SK-N-SH treated with all-trans-retinoic acid at 6 μM for 48 hours (cell line): ENCODE measurements around the gene CNTD1.

Experiments used
- ATAC-seq: fragments of 200-7000 bp; cut with Tn5 transposase; 3 replicates; pipeline ENCODE4 v1.9.1; 2020; ENCODE audit warnings: mild to moderate bottlenecking, moderate library complexity
- ARNTL ChIP-seq: fragments of 450-650 bp; formaldehyde crosslinking; IDR thresholded peaks from 2 replicates; pipeline ENCODE4 v1.5.0; 2020; ENCODE audit warnings: low read depth, mild to moderate bottlenecking, moderate library complexity, borderline replicate concordance
- BACH2 ChIP-seq: fragments of 250-450 bp; sonication (Bioruptor Pico); IDR thresholded peaks from 2 replicates; pipeline ENCODE4 v1.9.0; 2021; ENCODE audit warnings: mild to moderate bottlenecking, borderline replicate concordance
- CSDC2 ChIP-seq: fragments of 250-450 bp; sonication (Bioruptor Pico); IDR thresholded peaks from 2 replicates; pipeline ENCODE4 v1.5.0; 2020; ENCODE audit warnings: mild to moderate bottlenecking, moderate library complexity
- ESRRG ChIP-seq: fragments of 250-450 bp; sonication (Bioruptor Pico); IDR thresholded peaks from 2 replicates; pipeline ENCODE4 v1.6.1; 2021; ENCODE audit warnings: mild to moderate bottlenecking
- GLIS3 ChIP-seq: fragments of 250-450 bp; sonication (Bioruptor Pico); IDR thresholded peaks from 2 replicates; pipeline ENCODE4 v1.5.0; 2020; ENCODE audit warnings: mild to moderate bottlenecking, moderate library complexity
- ISL1 ChIP-seq: fragments of 250-450 bp; sonication (Bioruptor Pico); IDR thresholded peaks from 2 replicates; pipeline ENCODE4 v2.1.2; 2022; ENCODE audit warnings: mild to moderate bottlenecking, moderate library complexity
- OSR1 ChIP-seq: fragments of 250-450 bp; sonication (Bioruptor Pico); IDR thresholded peaks from 2 replicates; pipeline ENCODE4 v1.8.0; 2022; ENCODE audit warnings: moderate library complexity, mild to moderate bottlenecking, inconsistent platforms
- POU6F1 ChIP-seq: fragments of 250-450 bp; sonication (Bioruptor Pico); IDR thresholded peaks from 2 replicates; pipeline ENCODE4 v1.8.0; 2021; ENCODE audit warnings: low read depth, mild to moderate bottlenecking, moderate library complexity, borderline replicate concordance
- SNAI2 ChIP-seq: fragments of 250-450 bp; sonication (Bioruptor Pico); IDR thresholded peaks from 2 replicates; pipeline ENCODE4 v1.5.0; 2020; ENCODE audit warnings: mild to moderate bottlenecking, moderate library complexity
- TCF4 ChIP-seq: fragments of 250-450 bp; sonication (Bioruptor Pico); IDR thresholded peaks from 2 replicates; pipeline ENCODE4 v1.8.0; 2021; ENCODE audit warnings: mild to moderate bottlenecking, moderate library complexity, borderline replicate concordance
- ZC3H10 ChIP-seq: fragments of 250-450 bp; sonication (Bioruptor Pico); IDR thresholded peaks from 2 replicates; pipeline ENCODE4 v1.5.1; 2021; ENCODE audit warnings: mild to moderate bottlenecking, moderate library complexity
- ZFP3 ChIP-seq: fragments of 250-450 bp; sonication (Bioruptor Pico); IDR thresholded peaks from 2 replicates; pipeline ENCODE4 v1.5.0; 2020; ENCODE audit warnings: mild to moderate bottlenecking, moderate library complexity
- ZNF565 ChIP-seq: fragments of 450-650 bp; formaldehyde crosslinking; conservative IDR thresholded peaks from 2 replicates; pipeline ENCODE4 v1.5.0; 2020; ENCODE audit warnings: low read depth, mild to moderate bottlenecking, moderate library complexity
- ZNF70 ChIP-seq: fragments of 450-650 bp; formaldehyde crosslinking; IDR thresholded peaks from 2 replicates; pipeline ENCODE4 v1.5.0; 2020; ENCODE audit warnings: mild to moderate bottlenecking, moderate library complexity
- ZNF8 ChIP-seq: fragments of 450-650 bp; formaldehyde crosslinking; IDR thresholded peaks from 2 replicates; pipeline ENCODE4 v1.5.0; 2020; ENCODE audit warnings: mild to moderate bottlenecking, moderate library complexity
- TF ChIP-seq, protein P1 (sequence below): fragments of 250-450 bp; sonication (Bioruptor Pico); IDR thresholded peaks from 2 replicates; pipeline ENCODE4 v1.8.0; 2020; ENCODE audit warnings: mild to moderate bottlenecking, moderate library complexity, borderline replicate concordance
- TF ChIP-seq, protein P2 (sequence below): fragments of 250-450 bp; sonication (Bioruptor Pico); IDR thresholded peaks from 2 replicates; pipeline ENCODE4 v1.5.1; 2021; ENCODE audit warnings: mild to moderate bottlenecking, moderate library complexity
- TF ChIP-seq, protein P3 (sequence below): fragments of 250-450 bp; sonication (Bioruptor Pico); IDR thresholded peaks from 2 replicates; pipeline ENCODE4 v1.5.0; 2020; ENCODE audit warnings: mild to moderate bottlenecking, moderate library complexity
- TF ChIP-seq, protein P4 (sequence below): fragments of 250-450 bp; sonication (Bioruptor Pico); IDR thresholded peaks from 2 replicates; pipeline ENCODE4 v1.5.1; 2020; ENCODE audit warnings: low read depth, mild to moderate bottlenecking, moderate library complexity

CNTD1 gene

GRCh38 chr17:42846594-42847280 lies 48.1 kb downstream of the CNTD1 start:
- no peak for TF ChIP-seq ZNF70 (CRISPR knock-in tag)
- no peak for TF ChIP-seq SNAI2
- no peak for TF ChIP-seq CSDC2 (CRISPR knock-in tag)
- TF ChIP-seq, protein P1, sequence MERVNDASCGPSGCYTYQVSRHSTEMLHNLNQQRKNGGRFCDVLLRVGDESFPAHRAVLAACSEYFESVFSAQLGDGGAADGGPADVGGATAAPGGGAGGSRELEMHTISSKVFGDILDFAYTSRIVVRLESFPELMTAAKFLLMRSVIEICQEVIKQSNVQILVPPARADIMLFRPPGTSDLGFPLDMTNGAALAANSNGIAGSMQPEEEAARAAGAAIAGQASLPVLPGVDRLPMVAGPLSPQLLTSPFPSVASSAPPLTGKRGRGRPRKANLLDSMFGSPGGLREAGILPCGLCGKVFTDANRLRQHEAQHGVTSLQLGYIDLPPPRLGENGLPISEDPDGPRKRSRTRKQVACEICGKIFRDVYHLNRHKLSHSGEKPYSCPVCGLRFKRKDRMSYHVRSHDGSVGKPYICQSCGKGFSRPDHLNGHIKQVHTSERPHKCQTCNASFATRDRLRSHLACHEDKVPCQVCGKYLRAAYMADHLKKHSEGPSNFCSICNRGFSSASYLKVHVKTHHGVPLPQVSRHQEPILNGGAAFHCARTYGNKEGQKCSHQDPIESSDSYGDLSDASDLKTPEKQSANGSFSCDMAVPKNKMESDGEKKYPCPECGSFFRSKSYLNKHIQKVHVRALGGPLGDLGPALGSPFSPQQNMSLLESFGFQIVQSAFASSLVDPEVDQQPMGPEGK (CRISPR knock-in tag): no peak
- no peak for TF ChIP-seq ESRRG (CRISPR knock-in tag)
- no peak for TF ChIP-seq GLIS3 (CRISPR knock-in tag)
- TF ChIP-seq ZFP3 (CRISPR knock-in tag): no peak
- TF ChIP-seq, protein P2, sequence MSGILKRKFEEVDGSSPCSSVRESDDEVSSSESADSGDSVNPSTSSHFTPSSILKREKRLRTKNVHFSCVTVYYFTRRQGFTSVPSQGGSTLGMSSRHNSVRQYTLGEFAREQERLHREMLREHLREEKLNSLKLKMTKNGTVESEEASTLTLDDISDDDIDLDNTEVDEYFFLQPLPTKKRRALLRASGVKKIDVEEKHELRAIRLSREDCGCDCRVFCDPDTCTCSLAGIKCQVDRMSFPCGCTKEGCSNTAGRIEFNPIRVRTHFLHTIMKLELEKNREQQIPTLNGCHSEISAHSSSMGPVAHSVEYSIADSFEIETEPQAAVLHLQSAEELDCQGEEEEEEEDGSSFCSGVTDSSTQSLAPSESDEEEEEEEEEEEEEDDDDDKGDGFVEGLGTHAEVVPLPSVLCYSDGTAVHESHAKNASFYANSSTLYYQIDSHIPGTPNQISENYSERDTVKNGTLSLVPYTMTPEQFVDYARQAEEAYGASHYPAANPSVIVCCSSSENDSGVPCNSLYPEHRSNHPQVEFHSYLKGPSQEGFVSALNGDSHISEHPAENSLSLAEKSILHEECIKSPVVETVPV (CRISPR knock-in tag): no peak
- TF ChIP-seq, protein P3, sequence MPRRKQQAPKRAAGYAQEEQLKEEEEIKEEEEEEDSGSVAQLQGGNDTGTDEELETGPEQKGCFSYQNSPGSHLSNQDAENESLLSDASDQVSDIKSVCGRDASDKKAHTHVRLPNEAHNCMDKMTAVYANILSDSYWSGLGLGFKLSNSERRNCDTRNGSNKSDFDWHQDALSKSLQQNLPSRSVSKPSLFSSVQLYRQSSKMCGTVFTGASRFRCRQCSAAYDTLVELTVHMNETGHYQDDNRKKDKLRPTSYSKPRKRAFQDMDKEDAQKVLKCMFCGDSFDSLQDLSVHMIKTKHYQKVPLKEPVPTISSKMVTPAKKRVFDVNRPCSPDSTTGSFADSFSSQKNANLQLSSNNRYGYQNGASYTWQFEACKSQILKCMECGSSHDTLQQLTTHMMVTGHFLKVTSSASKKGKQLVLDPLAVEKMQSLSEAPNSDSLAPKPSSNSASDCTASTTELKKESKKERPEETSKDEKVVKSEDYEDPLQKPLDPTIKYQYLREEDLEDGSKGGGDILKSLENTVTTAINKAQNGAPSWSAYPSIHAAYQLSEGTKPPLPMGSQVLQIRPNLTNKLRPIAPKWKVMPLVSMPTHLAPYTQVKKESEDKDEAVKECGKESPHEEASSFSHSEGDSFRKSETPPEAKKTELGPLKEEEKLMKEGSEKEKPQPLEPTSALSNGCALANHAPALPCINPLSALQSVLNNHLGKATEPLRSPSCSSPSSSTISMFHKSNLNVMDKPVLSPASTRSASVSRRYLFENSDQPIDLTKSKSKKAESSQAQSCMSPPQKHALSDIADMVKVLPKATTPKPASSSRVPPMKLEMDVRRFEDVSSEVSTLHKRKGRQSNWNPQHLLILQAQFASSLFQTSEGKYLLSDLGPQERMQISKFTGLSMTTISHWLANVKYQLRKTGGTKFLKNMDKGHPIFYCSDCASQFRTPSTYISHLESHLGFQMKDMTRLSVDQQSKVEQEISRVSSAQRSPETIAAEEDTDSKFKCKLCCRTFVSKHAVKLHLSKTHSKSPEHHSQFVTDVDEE (CRISPR knock-in tag): no peak
- no peak for TF ChIP-seq ZC3H10
- no peak for TF ChIP-seq ISL1 (CRISPR knock-in tag)
- no peak for TF ChIP-seq POU6F1
- ATAC-seq: peak; percentile 8; the same call in 2 of the 3 replicates

DNA sequence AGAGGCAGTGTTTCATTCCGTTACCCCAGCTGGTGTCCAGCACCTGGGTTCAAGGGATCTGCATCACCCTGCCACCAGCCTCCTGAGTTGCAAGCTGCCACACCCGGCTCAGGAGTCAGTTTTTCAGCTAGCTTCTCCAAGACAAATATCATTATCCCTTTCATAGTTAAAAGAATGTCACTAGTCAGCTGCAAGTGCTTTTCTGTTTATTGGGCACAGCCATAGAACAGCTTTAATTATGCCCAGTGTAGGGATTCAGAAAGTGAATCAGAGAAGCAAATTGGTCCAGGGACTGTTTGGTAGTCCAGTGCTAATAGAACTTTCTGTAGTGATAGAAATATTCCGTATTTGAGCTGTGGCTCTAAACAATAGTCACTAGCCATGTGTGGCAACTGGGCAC lies 49.4 kb downstream of the CNTD1 start:
- TF ChIP-seq ZFP3 (CRISPR knock-in tag): no peak
- no peak for TF ChIP-seq TCF4 (CRISPR knock-in tag)
- no peak for ATAC-seq

DNA sequence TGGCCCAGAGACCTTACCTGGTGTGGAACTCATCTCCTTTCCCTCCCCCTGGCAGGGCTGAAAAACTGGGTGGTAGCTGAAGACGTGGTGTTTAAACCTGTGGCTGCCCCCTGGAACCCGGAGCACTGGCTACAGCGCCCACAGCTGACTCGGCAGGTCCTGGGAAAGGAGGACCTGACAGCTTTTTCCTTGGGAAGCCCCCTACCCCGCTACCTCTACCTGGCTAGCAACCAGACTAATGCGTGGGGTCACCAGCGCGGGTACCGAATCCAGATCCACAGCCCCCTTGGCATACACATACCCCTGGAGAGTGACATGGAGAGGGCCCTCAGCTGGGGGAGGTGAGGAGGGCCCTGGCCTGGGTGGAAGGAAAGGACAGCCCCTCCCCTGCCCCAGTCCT lies 50.4 kb downstream of the CNTD1 start:
- TF ChIP-seq POU6F1 (no peak), OSR1 (CRISPR knock-in tag) (no peak)
- ATAC-seq: no peak

- ATAC-seq: no peak
- TF ChIP-seq ARNTL (CRISPR knock-in tag) (no peak), BACH2 (CRISPR knock-in tag) (no peak), ZNF8 (CRISPR knock-in tag) (no peak), ESRRG (CRISPR knock-in tag) (no peak), ZNF565 (no peak), SNAI2 (no peak)
- TF ChIP-seq, protein P4, sequence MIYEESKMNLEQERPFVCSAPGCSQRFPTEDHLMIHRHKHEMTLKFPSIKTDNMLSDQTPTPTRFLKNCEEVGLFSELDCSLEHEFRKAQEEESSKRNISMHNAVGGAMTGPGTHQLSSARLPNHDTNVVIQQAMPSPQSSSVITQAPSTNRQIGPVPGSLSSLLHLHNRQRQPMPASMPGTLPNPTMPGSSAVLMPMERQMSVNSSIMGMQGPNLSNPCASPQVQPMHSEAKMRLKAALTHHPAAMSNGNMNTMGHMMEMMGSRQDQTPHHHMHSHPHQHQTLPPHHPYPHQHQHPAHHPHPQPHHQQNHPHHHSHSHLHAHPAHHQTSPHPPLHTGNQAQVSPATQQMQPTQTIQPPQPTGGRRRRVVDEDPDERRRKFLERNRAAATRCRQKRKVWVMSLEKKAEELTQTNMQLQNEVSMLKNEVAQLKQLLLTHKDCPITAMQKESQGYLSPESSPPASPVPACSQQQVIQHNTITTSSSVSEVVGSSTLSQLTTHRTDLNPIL: no peak
Observed at GRCh38 chr17:42849451-42850181, 51.0 kb downstream of the CNTD1 start.
